B cell (primary cell): Measurements from ENCODE around the gene CDKL4. TPM values are rescaled to one million over a fixed set of nuclear protein-coding genes. Genes with fewer than 3 reads are reported as not detected.

Experiments used
- ATAC-seq: fragments of 200-7000 bp; cut with Tn5 transposase; one replicate; pipeline ENCODE4 v1.10.0; 2021; ENCODE audit warnings: low read depth, mild to moderate bottlenecking, moderate number of reproducible peaks, moderate library complexity
- CTCF ChIA-PET: fragments of 350-600 bp; sonication (Branson Sonifier 250); formaldehyde crosslinking; loops from one replicate; lab custom pipeline; 2021; ENCODE audit warnings: antibody characterized with exemption, inconsistent platforms; lab: Charles Lee
- POLR2A ChIA-PET: fragments of 350-600 bp; sonication (Branson Sonifier 250); formaldehyde crosslinking; loops from one replicate; lab custom pipeline; 2021; ENCODE audit warnings: antibody characterized with exemption; lab: Charles Lee
- DNase-seq: peaks from one replicate; pipeline ENCODE4 v3.0.0; 2013
- H2AFZ ChIP-seq: 2 replicates; pipeline ENCODE4 v1.6.1; 2012; ENCODE audit warnings: mild to moderate bottlenecking, low read depth, low read length; ENCODE audit not compliant: insufficient read depth, poor library complexity, severe bottlenecking
- H3K27ac ChIP-seq, 2 donors: 1 replicate in 1 of 2; 2 replicates in 1 of 2; pipeline ENCODE4 v1.5.1; 2012 to 2013; ENCODE audit warnings: low read length in 2 of 2, mild to moderate bottlenecking in 2 of 2, moderate library complexity in 1 of 2
- H3K27me3 ChIP-seq, 4 experiments: fragments of 200-600 bp in 1 of 4; sonication (generic) in 1 of 4; replicated peaks in 1 of 4; 1 replicate in 2 of 4; 2 replicates in 2 of 4; pipeline versions ENCODE4 v1.6.1 to v1.7.0; 2013 to 2016; ENCODE audit warnings: low read length in 3 of 4, mild to moderate bottlenecking in 2 of 4, mixed read lengths in 1 of 4, moderate library complexity in 1 of 4; ENCODE audit not compliant: insufficient read depth in 4 of 4, control insufficient read depth in 3 of 4; ENCODE audit errors: control extremely low read depth in 1 of 4
- H3K36me3 ChIP-seq, 2 experiments: replicated peaks in 1 of 2; 1 replicate in 1 of 2; 2 replicates in 1 of 2; pipeline versions ENCODE4 v1.6.1 to v1.7.1; 2013; ENCODE audit warnings: low read length in 1 of 2; ENCODE audit not compliant: insufficient read depth in 2 of 2, control insufficient read depth in 1 of 2; ENCODE audit errors: control extremely low read depth in 1 of 2, extremely low read depth in 1 of 2
- H3K4me1 ChIP-seq, 2 donors: fragments of 200-600 bp in 1 of 2; sonication (generic) in 1 of 2; 1 replicate in 1 of 2; 2 replicates in 1 of 2; pipeline versions ENCODE4 v1.5.1 to v1.6.1; 2013 to 2017; ENCODE audit warnings: low read length in 2 of 2; ENCODE audit not compliant: control insufficient read depth in 2 of 2, insufficient read depth in 2 of 2
- H3K4me2 ChIP-seq: replicated peaks from 2 replicates; pipeline ENCODE3; 2012; ENCODE audit warnings: mild to moderate bottlenecking, low read depth, low read length; ENCODE audit not compliant: poor library complexity, severe bottlenecking
- H3K4me3 ChIP-seq, 5 experiments: fragments of 200-600 bp in 1 of 5; sonication (generic) in 1 of 5; 1 replicate in 3 of 5; 2 replicates in 2 of 5; pipeline versions ENCODE4 v1.5.1 to v1.7.0; 2011 to 2016; ENCODE audit warnings: low read length in 4 of 5, mild to moderate bottlenecking in 4 of 5, low read depth in 2 of 5, control low read depth in 1 of 5, moderate library complexity in 1 of 5; ENCODE audit not compliant: insufficient read depth in 1 of 5; ENCODE audit errors: control extremely low read depth in 1 of 5, extremely low read depth in 1 of 5
- H3K79me2 ChIP-seq: fragments of 200-600 bp; sonication (generic); one replicate; pipeline ENCODE4 v1.6.0; 2016; ENCODE audit warnings: low read length; ENCODE audit not compliant: control insufficient read depth, insufficient read depth
- H3K9ac ChIP-seq: fragments of 200-600 bp; sonication (generic); 2 replicates; pipeline ENCODE4 v1.6.1; 2017; ENCODE audit warnings: mild to moderate bottlenecking, low read length, moderate library complexity
- H3K9me3 ChIP-seq, 3 donors: one replicate each; pipeline versions ENCODE4 v1.6.1 to v1.7.1; 2013; ENCODE audit warnings: low read length in 2 of 3; ENCODE audit not compliant: control insufficient read depth in 2 of 3, insufficient read depth in 1 of 3; ENCODE audit errors: control extremely low read depth in 1 of 3
- H4K20me1 ChIP-seq: 2 replicates; pipeline ENCODE4 v1.6.0; 2012; ENCODE audit warnings: mild to moderate bottlenecking, low read length; ENCODE audit not compliant: insufficient read depth, control insufficient read depth, poor library complexity, severe bottlenecking
- H3K27ac Mint-ChIP-seq: one replicate; pipeline ENCODE4 v1.8.0; 2021; ENCODE audit warnings: mixed read lengths
- H3K27me3 Mint-ChIP-seq: one replicate; pipeline ENCODE4 v1.8.0; 2021; ENCODE audit warnings: mixed read lengths
- H3K4me1 Mint-ChIP-seq: one replicate; pipeline ENCODE4 v1.8.0; 2021; ENCODE audit warnings: mixed read lengths
- H3K4me3 Mint-ChIP-seq: one replicate; pipeline ENCODE4 v1.8.0; 2021; ENCODE audit warnings: mixed read lengths
- H3K9me3 Mint-ChIP-seq: one replicate; pipeline ENCODE4 v1.8.0; 2022; ENCODE audit warnings: mixed read lengths; ENCODE audit not compliant: insufficient read depth
- EZH2 ChIP-seq: IDR thresholded peaks from 2 replicates; pipeline ENCODE4 v1.6.1; 2012; ENCODE audit warnings: borderline replicate concordance, low read depth, mild to moderate bottlenecking, moderate library complexity, low read length; ENCODE audit not compliant: insufficient read depth, poor library complexity, severe bottlenecking
- WGBS: methylation state at CpG from one replicate; pipeline ENCODE4 v1.1.5; 2013; ENCODE audit warnings: missing lambda C conversion rate; ENCODE audit not compliant: insufficient coverage; 5-methylcytosine and 5-hydroxymethylcytosine counted together
- intact Hi-C: fragments of 100-400 bp; cut with micrococcal nuclease; formaldehyde crosslinking; loops from one replicate; pipeline ENCODE4 v1.10.0; 2022
- polyA plus RNA-seq: library from polyadenylated mRNA; depleted of rRNA; stranded (reverse); fragments of >200 nt; gene quantifications from 2 replicates; pipeline ENCODE4 v1.2.3, GENCODE V29; 2012
- total RNA-seq, 2 donors: library from RNA; stranded (reverse); fragments of 120-200 nt in 1 of 2; gene quantifications; 1 replicate in 1 of 2; 2 replicates in 1 of 2; pipeline versions ENCODE4 v1.2.3 to v1.2.4, GENCODE V29; 2013 to 2022
- TF ChIP-seq, protein P1 (sequence below): fragments of 200-600 bp; IDR thresholded peaks from one replicate; pipeline ENCODE4 v1.8.0; 2022; ENCODE audit warnings: antibody characterized with exemption, mild to moderate bottlenecking

Gene CDKL4
- total and polyA plus RNA-seq, 2 donors (not counting 1 experiment from before 2014, with no cell fraction given), result not detected

DNA sequence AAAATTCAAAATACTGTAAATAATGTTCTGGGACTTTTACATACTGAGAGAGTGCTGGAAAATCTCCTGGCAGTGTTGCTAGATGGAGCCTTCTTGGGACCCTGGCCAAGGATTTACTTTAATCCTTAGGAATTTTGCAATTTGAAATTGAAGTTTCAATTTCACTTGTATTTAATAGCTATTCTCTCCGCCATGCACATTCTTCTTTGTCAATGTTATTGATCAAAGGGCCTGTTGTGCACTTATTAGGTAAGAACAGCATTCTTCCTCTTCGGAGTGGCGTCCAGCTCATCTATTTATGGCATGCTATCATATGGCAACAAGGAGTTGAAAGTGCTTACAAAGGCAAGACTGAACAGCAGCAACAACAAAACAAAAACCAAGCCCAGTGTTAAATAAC is 82.8 kb downstream of the CDKL4 start:
- no peaks in the 10 kb centered on the region for H3K9me3 Mint-ChIP-seq
- Histone ChIP-seq H3K9ac (no peak overlapping the region), H3K4me2 (no peak overlapping the region), H2AFZ (no peak overlapping the region), H3K79me2 (no peaks in the 10 kb centered on the region), H3K27me3 (peaks cover 0 to 3% (median 0%) of the 10 kb centered on the region in 4 experiments), H3K4me1 (no peaks in the 10 kb centered on the region), H3K9me3 (peaks cover 0 to 6% (median 0%) of the 10 kb centered on the region in 3 donors), H3K4me3 (no peak overlapping the region), H3K27ac (no peak overlapping the region), H4K20me1 (no peaks in the 10 kb centered on the region), H3K36me3 (no peaks in the 10 kb centered on the region)
- intact Hi-C loops, result no loop called here
- POLR2A ChIA-PET, result no interaction called here
- DNase-seq (no peak), ATAC-seq (no peak)
- H3K27me3 Mint-ChIP-seq, result no peaks in the 10 kb centered on the region
- WGBS, result 100% methylated on average over 1 of the region's 3 CpGs
- H3K4me1 Mint-ChIP-seq, result no peaks in the 10 kb centered on the region
- CTCF ChIA-PET, result no interaction called here
- TF ChIP-seq, protein P1, sequence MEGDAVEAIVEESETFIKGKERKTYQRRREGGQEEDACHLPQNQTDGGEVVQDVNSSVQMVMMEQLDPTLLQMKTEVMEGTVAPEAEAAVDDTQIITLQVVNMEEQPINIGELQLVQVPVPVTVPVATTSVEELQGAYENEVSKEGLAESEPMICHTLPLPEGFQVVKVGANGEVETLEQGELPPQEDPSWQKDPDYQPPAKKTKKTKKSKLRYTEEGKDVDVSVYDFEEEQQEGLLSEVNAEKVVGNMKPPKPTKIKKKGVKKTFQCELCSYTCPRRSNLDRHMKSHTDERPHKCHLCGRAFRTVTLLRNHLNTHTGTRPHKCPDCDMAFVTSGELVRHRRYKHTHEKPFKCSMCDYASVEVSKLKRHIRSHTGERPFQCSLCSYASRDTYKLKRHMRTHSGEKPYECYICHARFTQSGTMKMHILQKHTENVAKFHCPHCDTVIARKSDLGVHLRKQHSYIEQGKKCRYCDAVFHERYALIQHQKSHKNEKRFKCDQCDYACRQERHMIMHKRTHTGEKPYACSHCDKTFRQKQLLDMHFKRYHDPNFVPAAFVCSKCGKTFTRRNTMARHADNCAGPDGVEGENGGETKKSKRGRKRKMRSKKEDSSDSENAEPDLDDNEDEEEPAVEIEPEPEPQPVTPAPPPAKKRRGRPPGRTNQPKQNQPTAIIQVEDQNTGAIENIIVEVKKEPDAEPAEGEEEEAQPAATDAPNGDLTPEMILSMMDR, result no peak
- no peak for TF ChIP-seq EZH2
- H3K27ac Mint-ChIP-seq, result no peak overlapping the region
- H3K4me3 Mint-ChIP-seq, result no peak overlapping the region

DNA sequence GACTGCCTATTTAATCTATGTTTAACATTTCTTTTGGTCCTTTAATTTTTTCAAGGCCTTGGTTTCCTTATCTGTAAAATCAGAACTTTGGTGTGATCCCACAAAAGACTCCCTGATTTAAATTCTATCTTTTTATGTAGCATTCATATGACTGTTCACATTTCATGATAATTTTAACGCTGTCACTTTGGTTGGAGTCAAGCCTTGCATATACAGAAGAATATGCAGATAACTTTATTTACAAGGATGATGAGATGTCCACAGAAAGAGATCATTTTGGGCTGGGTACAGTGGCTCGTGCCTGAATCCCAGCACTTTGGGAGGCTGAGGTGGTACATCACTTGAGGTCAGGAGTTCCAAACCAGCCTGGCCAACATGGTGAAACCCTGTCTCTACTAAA is 84.5 kb downstream of the CDKL4 start:
- TF ChIP-seq EZH2, result no peak
- TF ChIP-seq, protein P1, result no peak
- Histone ChIP-seq H2AFZ (no peak overlapping the region), H3K27me3 (peaks cover 0 to 3% (median 0%) of the 10 kb centered on the region in 4 experiments), H3K9me3 (peaks cover 0 to 6% (median 0%) of the 10 kb centered on the region in 3 donors), H3K4me2 (no peak overlapping the region), H3K9ac (no peak overlapping the region), H3K27ac (no peak overlapping the region), H3K4me1 (no peaks in the 10 kb centered on the region), H4K20me1 (no peaks in the 10 kb centered on the region), H3K36me3 (no peaks in the 10 kb centered on the region), H3K4me3 (no peak overlapping the region), H3K79me2 (no peaks in the 10 kb centered on the region)
- ChIA-PET POLR2A (no interaction called here), CTCF (no interaction called here)
- WGBS, result no CpG with 5 or more reads among the region's 2 CpGs
- DNase-seq, result no peak
- no peaks in the 10 kb centered on the region for H3K4me1 Mint-ChIP-seq
- no peak overlapping the region for H3K27ac Mint-ChIP-seq
- H3K27me3 Mint-ChIP-seq, result no peaks in the 10 kb centered on the region
- no peak for ATAC-seq
- intact Hi-C loops, result no loop called here
- H3K9me3 Mint-ChIP-seq, result no peaks in the 10 kb centered on the region
- no peak overlapping the region for H3K4me3 Mint-ChIP-seq
